HG02759 (cell line): ENCODE data around the gene RHOBTB3.

Experiments
- ATAC-seq: cut with Tn5 transposase; IDR thresholded peaks from one replicate; pipeline ENCODE4 v1.9.1; 2021; ENCODE audit warnings: mild to moderate bottlenecking, moderate library complexity; ENCODE audit not compliant: unreplicated experiment

RHOBTB3 gene

DNA sequence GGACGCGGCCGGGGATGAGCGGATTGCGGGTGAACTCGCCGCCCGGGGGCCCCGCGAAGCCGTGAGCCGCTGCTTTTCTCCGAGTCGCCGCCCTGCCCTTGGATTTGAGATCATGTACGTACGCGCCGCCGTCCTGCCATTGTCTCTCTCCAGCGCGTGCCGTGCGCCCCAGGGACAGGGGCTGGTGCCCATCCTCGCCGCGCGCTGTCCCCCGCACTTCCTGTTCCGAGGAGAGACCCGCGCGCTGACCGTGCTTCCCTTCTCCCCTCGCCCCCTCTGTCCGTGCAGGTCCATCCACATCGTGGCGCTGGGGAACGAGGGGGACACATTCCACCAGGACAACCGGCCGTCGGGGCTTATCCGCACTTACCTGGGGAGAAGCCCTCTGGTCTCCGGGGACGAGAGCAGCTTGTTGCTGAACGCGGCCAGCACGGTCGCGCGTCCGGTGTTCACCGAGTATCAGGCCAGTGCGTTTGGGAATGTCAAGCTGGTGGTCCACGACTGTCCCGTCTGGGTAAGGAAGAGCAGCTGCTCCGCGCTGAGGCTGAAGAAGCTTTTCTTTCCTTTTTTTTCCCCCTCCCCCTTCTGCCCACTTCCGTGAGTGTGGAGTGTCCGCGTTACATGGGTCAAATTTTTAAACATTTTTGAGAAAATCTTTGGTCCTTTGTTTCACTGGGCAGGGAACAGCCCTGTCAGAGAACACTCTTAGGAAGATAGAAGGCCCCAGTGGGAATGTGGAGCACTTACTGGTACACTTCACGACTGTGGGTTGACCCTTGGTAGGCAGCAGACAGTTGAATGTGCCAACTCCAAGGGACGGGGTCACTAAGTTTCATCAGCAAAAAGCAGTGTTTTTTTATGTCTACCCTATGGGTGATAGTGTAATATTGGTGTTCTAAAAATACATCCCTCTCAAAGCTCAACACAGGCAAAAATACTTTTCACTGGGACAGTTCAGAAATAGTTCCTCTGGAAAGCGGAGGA is 727 bp downstream of the RHOBTB3 start:
- peak; percentile 44 for ATAC-seq

DNA sequence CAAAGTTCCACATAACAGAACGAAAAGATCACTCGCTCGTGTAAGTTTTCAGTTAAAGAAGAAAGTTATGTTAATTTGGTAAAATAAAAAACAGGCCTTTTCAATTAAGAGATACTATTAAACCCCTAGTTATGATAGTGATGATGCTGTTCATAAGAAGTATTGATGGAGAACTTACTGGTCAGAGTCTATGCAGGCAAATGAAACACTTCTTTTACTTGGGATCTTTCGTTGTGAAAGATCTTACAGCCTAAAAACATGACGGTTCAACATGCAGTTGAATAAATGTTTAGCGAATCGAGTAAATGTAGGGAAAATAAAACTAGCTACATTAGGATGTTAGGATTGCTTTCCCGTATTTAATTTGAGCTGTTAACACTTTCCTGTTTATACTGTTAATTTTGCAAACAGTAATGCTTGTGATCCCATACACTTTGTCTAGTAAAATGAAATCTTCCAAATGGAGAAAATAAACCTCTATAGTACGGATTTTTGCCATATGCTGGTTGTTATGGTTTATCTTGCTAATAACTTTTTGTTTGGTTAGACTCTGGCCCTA is 2.0 kb downstream of the RHOBTB3 start:
- ATAC-seq: no peak

DNA sequence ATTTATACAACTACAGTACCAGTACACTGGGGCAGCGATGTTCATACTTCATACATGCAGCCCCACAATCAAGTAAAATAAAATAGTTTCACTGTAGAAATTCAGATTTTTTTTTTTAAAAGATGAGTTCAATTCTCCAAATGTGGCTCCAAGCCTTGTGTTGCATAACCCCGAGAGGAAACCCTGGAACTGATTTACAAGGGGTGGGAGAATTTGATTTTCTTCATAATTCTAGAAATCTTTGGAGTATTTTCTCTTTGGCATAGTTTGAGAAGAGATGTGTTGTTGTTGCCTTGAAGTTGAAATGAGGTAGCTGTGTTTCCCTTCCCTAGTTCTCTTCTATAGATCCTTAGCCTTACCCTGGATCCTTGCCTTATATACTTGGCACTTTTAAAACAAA is 3.1 kb downstream of the RHOBTB3 start:
- ATAC-seq: no peak

- no peak for ATAC-seq
Measured at GRCh38 chr5:95734906-95735305, 3.8 kb downstream of the RHOBTB3 start.

GRCh38 chr5:95735406-95735805 is 4.3 kb downstream of the RHOBTB3 start:
- no peak for ATAC-seq

DNA sequence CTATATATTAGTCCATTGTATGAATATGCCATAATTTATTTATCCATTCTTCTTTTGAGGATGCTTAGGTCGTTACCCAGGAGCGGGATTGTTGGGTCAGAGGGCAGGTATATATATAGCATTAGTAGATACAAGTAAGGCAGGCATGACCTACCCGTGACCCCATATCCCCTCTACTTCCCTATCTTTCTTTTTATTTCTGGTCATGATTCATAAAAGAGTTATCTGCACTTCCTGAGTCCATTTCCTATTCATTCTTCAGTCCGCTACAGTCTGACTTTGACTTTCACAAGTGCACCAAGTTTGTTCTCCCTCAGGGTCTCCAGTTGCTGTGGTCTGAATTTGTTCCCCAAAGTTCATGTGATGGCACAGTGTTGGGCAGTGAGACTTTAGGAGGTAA is 6.9 kb downstream of the RHOBTB3 start:
- no peak for ATAC-seq

DNA sequence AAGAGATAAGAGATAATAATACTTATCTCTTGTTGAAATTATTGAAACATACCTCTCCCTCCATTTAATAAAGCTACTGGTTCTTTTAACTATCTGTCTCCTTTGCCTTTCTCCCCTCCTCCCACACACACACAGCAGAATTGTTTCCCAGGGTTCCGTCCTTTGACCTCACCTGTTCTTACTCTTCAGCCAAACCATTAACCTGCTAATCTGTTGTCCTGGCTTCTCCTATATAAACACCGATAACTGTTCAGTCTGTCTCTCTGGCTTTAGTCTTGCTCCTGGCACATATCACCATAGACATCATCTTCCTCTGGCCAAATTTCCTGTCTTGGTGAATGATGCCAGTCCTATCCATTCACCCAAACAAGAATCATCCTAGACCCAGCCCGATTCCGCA is 7.7 kb downstream of the RHOBTB3 start:
- no peak for ATAC-seq

DNA sequence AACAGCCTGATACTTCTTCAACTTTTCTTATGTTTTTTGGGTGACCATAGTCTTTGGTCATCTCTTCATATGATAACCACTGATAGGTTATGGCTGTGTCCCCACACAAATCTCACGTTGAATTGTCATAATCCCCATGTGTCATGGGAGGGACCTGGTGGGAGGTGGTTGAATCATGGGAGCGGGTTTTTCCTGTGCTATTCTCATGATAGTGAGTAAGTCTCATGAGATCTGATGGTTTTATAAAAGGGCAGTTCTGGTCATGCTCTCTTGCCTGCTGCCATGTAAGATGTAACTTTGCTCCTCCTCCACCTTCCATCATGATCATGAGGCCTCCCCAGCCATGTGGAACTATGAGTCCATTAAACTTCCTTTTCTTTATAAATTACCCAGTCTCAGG is 8.7 kb downstream of the RHOBTB3 start:
- ATAC-seq: no peak

- no peak for ATAC-seq
Measured at GRCh38 chr5:95741458-95741857, 10.3 kb downstream of the RHOBTB3 start.

GRCh38 chr5:95743232-95743631 is 12.1 kb downstream of the RHOBTB3 start:
- ATAC-seq: no peak

DNA sequence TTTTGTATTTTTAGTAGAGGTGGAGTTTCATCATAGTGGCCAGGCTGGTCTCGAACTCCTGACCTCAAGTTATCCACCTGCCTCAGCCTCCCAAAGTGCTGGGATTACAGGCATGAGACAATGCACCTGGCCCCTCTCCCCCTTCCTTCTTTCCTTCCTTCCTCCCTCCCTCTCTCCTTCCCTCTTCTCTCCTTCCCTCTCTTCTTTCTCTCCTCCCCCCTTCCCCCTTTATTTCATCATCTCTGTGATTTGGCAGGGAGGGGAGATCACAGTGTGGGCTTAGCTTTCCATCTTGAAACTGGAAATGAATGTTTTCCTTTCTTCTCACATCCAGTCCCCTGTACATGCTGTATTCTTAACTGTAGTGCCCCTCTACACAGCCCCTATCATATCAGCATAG is 12.7 kb downstream of the RHOBTB3 start:
- ATAC-seq: no peak

DNA sequence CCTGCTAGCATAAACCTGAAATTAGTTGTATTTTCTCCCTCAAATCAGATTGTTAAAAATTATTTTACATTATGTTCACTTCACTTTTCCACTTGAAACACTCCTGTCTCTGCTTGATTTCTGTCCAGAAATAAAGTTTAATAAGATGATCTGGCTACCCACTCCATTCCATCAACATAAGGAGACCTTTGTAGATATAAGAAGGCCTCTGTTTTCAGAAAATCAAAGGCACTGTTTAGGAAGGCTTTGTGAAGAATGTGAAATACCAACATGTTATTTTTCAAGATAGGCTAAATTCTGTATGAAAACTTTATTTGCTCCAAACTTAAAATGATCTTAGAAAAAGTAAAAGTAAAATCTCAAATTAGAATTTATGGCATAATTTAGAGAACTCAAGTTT is 15.1 kb downstream of the RHOBTB3 start:
- ATAC-seq: no peak

- ATAC-seq: no peak
Measured at GRCh38 chr5:95746722-95747679, 15.9 kb downstream of the RHOBTB3 start.

DNA sequence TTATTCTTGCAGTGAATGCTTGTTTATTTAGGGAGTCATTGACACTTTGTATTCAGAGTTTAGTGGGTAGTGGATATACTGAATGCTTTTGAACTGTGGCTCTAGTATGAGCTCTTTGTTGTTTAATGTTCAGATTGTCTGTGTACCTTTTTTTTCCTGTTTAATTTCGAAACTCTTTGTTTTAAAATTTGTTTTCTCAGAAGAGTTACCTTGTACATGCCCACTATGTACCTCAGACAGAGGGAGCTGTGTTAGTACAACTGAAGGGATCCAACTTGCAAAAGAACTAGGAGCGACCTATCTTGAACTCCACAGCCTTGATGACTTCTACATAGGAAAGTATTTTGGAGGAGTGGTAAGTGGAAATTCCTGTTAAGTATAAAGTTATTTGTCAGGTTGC is 17.0 kb downstream of the RHOBTB3 start:
- no peak for ATAC-seq

GRCh38 chr5:95754545-95754944 is 23.4 kb downstream of the RHOBTB3 start:
- no peak for ATAC-seq

DNA sequence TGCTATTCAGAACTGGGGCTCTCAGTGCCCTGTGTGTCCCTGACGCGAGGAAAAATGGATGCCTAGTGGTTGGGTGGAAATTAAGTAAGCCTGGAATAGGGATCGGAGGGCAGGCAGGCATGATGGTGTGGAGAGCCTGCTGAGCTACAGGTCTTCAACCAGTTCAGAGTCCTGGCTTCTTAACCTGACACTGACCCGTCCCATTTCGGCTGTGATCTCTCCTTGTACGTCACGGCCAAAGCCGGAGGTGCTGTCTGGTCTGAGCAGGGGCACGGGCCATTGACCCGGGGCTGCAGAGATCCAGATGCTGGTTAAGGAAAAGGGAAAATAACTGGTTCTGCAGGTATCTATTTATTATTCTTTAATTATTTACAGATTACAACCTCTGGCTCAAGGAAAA is 27.9 kb downstream of the RHOBTB3 start:
- ATAC-seq: no peak

GRCh38 chr5:95759634-95760033 is 28.5 kb downstream of the RHOBTB3 start:
- ATAC-seq: no peak

- ATAC-seq: peak; percentile 86
Measured at GRCh38 chr5:95760273-95761191, 29.4 kb downstream of the RHOBTB3 start.

- ATAC-seq: no peak
Measured at GRCh38 chr5:95761771-95762651, 30.9 kb downstream of the RHOBTB3 start.
